GM18520 (cell line): Measurements from ENCODE around the gene VAV3.
"Not testable (repeated sequence)": the region's sequence is repeated elsewhere in the genome, so short reads cannot be mapped to it uniquely, and the experiment has no call there.

ENCODE experiments used
- ATAC-seq: cut with Tn5 transposase; IDR thresholded peaks from one replicate; pipeline ENCODE4 v1.9.1; 2021; ENCODE audit not compliant: unreplicated experiment

The VAV3 gene

DNA sequence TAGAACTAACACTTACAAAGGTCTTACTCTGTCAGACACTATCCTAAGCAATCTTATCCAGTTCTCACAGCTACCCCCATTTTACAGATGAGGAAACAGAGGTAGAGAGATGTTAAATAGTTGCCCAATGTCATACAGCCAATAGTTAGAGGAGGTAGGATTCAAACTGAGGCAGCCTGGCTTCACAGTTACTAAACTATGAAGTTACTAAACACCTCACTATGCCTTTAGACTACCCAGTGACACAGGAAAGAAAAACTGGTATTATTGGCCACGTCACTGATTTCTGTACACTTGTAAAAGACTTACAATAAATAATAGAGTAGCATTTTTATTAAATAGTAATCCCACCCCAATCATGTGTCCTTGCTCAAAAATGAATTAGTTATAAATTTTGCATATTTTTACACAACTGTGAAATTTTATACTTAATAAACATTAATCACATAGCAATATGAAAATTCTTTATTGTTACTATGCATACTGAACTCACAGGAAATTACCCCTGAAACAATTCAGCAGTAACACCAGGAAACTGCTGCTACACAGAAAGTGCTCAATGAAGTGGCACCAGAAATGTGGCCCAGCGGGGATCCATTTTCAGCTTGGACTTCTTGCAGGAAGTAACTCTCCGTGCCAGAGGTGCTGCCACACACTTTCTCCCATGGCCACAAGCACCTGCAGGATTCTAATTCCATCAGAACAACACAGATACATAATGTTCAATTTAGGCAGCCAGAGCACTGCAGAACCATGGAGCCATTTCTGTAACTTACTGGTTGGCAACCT lies 69.4 kb downstream of the VAV3 start:
- ATAC-seq: no peak

DNA sequence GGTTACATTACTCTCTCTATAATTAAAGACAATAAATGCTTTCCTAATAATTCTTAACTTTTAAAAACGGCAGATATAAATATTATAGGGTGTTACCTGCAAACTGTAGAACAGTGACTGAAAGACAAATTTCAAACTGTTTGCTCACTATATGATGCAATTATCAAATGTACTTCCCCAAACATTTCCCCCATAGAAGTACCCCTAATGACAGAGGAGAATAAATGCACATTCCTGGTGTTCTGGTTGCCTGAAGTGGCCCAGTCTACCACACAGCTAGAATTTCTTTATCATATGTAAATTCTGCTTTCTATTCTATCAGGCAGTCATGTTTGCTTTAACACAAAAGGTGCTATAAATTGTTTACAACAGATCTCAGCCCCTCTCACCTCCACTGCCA lies 70.4 kb downstream of the VAV3 start:
- no peak for ATAC-seq

DNA sequence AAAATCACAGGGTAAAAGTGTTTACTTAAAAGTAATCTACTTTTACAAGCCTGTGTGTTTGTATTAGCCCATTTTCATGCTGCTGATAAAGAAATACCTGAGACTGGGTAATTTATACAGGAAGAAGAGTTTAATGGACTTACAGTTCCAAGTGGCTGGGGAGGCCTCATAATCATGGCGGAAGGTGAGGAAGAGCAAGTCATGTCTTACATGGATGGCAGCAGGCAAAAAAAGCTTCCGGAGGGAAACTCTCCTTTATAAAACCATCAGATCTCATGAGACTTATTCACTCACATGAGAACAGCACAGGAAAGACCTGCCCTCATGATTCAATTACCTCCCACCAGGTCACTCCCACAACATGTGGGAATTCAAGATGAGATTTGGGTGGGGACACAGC lies 71.6 kb downstream of the VAV3 start:
- ATAC-seq: not testable (repeated sequence)

DNA sequence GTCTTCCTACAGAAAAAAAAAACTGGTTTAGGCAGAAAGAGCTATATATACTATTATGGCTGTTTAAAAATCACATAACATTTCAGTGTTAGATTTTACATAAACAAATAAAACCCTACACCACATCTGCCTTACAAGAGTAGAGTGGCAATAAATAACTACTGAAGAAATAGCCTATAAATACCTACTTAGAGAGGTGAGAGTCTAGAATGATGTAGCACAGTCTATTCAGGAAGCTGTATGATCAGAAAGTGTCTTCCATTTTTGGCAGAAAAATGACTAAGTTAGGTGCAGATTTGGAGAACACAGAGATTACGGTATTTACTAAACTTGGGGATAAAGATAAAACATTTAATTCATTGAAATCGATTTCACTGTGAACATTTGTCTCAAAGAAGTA lies 75.5 kb downstream of the VAV3 start:
- ATAC-seq: no peak

DNA sequence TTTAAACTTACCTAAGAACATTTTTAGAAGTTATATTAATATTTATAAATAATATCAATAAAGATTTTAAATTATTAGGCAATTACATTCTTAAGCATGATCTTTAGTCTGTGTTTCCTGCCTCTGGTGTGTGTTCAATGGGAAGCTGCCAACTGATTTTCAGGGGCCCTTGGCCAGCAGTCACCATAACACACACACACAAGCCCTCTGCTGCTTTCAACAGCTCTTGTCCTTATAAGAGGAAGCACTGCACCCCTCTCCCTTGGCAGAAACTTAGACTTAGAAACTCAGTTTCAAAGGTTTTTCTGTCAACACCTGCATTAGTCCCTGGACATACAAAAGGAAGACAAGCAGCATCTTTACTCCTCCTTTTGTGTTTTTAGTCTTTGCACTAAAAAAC lies 81.4 kb downstream of the VAV3 start:
- ATAC-seq: no peak

DNA sequence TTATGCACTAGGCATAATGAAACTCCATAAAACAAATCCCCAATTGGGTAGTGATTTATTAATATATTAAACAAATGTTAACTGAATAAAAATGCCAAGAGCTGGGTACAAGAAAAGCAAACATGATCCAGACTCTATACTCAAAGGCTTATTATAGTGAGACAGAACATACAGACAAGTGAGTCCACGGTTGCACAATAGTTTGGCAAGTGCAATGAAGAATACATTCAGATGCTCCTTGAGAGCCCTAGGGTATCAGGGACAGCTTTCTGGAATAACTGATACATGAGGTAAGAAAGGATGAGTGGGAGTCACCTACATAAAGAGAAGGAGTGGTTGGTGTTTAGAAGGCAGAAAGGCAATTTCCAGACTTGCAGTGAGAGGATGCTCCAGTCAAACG lies 85.1 kb downstream of the VAV3 start:
- no peak for ATAC-seq

DNA sequence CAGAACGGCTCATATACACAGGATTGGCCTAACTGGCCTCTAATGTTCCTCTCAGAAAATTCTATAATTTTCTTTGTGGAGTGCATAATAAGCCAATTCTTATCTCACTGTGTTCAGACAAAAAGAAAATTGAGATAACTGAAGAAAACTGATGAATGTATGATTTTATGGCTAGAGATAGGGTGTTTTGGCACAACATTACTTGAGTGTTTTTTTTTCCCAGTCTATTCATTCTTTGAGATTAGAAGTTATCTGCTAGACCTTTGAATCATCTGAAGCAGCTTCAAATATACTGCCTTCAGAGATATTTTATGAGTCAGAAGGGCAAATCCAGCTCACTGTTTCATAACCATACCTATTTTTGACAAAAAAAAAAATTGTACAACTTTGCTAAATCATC lies 85.6 kb downstream of the VAV3 start:
- ATAC-seq: no peak

DNA sequence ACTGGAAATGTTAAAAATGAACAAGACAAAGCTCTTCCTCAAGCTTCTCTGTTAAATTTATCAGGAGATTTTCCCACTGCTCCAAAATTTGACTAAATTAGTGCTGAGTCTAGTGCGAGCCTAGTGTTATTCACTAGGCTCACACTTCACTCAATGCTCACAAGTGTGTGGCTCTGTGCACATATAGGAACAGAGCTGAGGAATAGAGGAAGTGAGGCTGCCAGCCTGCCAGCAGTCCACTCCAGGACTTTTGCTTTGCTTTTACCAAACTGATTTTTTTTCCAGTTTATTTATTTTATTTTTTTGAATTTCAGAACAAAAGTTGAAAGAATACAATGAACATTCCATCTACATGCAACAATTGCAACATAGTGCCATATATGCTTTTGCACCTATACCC lies 87.2 kb downstream of the VAV3 start:
- no peak for ATAC-seq

DNA sequence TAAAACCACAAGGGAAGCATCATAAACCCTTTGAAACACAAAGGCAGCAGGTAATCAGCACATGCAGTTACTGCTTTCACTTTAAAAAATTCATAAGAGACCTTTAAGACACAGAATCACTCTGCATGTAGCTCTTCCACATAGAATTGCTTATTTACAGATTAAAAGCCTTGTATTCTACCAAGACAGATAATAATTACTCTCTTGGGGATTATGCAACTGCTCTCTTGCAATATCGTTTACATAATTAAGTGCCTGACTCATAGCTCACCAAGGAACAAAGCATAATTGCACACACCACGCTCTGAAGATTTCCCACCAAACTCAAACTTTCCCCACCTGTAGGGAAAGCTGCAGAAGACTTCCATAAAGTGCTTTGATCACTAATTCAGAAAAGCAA lies 87.9 kb downstream of the VAV3 start:
- no peak for ATAC-seq

DNA sequence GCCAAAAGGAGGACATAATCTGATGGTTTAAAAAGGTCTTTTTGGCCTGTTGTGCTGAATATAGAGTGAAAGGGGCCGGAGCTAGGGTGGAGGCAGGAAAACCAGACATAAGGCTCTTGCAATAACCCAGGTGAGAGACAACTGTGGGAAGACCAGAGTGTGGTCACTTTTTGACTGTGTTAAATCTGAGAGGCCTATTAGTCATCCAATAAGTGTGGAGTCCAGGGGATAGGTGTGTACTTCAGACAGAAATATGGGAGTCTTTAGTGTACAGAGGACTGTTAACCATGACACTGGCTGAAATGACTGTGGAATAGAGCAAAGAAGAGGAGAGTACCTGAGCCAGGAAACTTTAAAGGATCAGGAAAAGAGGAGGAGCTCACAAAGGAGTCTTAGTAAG lies 89.3 kb downstream of the VAV3 start:
- ATAC-seq: no peak

DNA sequence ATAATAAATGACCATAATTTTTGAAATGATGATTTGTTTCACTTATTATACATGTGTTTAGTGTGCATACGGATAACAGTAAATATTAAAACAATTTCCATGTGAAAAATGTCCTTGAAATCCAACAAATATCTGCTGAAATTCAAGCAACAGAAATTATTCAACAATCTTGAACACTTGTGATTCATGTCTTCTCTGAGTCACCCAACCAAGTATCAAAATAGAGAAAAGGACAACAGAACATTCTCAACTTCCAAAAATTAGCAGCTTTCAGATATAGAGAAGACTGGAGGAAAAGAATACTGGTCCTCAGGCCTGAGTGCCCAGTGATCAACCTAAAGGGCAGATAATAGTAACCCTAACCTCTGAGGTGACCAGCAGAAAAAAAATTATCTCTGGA lies 90.8 kb downstream of the VAV3 start:
- no peak for ATAC-seq

DNA sequence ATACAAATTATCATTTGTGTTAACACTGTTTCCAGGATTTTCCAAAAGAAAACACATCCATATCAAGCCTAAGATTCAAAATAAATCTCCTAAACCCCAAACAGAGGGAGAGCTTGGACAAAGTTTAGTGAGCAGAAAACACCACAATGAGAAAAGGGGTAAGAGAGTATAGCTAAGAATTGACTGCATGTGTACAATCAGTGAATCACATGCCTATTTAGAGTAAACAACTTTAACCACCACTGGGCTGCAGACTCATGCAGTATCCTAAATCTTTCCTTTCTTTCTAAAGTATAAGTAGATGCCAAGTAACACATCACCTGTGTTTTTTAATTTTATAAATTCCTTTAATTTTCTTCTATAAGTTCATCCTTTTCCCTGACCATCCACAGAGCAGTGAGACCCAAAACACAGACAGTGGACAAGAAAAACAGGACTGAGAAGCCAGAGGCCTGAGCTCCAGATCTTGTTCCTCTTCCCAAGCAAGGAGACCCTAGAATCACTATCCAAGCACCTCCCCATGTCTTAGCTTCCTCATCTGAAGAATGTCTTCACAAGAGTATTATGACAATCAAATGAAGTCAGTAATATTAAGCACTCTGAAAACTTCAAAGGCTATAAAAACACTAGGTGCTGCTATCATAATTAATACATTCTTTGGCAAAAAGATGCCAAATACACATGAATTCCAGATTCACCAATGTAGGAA lies 93.1 kb downstream of the VAV3 start:
- no peak for ATAC-seq

DNA sequence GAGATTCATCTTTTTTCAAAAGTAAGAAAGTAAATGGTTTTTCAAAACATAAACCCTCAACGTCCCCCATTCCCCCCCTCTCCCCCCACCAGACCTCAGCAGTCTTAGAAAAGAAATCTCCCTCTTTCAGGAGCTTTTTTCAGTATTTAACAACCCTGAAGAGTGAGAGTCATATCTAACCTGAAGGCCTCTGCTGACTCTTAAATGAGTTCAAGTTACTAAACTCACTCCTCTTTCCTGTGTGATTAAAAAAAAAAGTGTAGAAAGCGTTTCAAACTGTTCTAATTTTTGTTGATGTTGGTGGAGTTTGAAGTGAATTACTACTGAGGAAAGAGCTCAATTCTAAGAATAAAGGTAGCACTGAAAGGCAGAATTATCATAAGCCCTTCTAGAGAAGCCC lies 93.7 kb downstream of the VAV3 start:
- no peak for ATAC-seq

DNA sequence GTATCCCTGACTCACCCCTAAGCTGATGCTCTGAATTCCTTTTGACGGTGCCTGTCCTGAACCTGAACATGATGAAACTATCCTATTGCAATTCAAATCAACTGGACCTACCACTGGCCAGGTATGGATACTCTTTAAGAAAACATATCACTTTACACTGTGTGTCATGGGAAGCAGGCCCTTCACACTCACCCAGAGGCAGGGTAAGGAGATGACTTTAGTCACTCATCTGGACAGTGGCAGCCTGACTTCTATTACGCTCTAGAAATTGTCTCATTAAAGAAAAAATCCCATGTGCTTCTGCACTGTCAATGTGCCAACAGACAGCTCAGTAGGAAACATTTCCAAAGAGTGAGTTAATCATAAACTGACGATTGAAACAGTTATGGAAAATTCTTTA lies 94.3 kb downstream of the VAV3 start:
- no peak for ATAC-seq

DNA sequence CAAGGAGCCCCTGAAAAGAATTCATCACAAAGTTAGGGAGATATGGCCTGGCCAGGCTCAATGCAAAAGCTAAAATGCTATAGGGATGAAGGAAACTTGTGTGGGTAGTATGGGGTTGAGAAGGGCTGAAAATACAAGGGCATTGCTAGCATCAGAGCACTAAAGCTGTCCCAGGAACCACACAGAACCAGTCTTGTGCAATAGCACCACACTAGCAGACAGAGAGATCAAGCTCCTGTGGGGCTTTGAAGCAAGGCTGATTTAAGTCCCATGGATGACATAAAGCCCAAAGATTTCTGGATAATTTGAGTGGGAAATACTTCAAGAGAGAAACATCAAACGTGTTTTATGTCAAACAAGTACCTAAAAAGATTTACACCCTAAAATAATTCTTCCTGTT lies 97.1 kb downstream of the VAV3 start:
- ATAC-seq: no peak

DNA sequence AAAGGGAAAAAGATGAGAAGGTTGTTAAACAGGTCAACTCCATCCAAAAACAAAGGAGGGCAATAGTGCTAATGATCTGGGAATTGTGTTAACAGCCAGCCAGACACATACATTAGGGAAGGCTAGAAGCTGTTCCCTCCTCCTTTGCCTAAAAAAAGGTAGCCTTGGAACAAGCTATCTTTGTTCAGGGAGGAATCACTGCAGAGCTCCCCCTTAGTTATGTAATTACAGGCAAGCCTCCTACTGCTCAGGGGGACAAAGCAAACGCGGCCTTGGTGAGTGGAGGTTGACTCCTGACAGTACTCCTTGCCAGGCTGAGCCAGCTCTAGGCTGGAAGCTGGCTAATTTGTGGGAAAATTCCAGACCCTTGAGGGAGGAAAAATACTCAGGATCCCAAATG lies 97.6 kb downstream of the VAV3 start:
- no peak for ATAC-seq

DNA sequence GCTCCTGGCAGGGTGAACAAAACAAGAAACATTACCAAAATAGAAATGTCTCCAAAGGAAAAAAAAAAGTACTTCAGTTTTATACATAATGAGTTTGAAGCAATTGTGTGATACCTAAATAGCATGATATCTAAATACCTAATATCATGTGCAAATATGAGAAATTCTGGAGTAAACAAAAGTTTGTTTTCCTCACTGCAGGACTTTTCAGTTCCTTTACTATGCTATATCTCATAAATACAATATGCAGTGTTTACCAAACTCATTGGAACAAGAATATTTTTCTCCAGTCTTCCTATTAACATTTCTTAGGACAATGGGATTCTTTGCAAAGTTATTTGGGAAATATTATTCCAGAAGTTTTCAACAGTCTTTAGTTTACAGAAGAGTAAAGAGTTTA lies 98.1 kb downstream of the VAV3 start:
- ATAC-seq: no peak

DNA sequence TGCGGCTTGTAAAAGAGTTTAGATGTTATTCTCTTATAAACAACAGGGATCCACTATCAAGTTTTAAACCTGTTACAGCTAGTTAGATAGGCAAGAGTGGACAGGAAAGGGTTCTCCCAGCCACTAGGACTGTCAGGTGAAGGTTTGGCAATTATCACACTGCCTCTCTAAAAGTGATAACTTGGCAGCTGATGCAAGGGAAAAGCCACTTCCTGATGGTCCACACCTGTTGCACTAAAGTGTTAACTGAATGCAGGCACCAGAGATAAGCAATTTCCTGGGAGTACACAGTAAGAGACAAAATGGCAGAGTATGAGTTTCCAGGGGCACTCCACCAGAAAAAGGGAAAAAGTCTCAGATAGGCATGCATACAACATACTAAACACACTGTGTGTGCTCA lies 99.4 kb downstream of the VAV3 start:
- ATAC-seq: no peak

DNA sequence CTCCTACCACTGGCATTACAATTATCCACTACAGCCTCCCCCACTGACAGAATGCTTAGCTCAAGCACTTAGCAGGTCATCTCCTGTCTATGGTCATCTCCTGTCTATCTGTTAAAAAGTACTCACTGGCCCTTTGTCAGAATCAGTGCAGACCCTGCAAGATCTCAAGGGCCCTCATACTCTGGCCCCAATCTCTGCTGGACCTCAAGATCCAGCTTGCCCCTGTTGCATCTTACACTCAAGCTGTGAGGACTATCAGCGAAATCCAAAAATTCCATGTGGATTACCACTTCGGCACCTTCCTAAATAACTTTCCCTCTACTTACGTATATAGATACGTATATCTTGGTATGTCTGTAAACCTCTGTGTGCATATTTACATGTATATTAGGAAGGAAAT lies 101.6 kb downstream of the VAV3 start:
- ATAC-seq: no peak

DNA sequence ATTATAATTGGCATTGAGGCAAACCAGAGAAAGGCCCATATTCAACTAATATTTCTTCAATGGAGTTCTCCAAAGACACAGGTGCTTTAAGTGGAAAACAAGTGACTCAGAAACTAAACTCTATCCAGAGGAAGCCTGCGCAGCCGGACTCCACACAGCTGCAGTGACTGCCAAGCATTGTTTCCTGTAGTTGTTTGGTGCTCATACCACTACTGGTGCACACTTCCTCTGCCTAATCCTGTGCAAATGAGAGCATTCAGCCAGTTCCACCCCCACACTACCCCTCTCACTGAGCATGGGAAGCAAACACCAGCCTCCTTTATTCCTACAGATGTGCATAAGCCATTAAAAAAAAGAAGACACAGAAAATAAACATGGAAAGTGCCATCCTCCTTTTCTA lies 102.9 kb downstream of the VAV3 start:
- no peak for ATAC-seq

DNA sequence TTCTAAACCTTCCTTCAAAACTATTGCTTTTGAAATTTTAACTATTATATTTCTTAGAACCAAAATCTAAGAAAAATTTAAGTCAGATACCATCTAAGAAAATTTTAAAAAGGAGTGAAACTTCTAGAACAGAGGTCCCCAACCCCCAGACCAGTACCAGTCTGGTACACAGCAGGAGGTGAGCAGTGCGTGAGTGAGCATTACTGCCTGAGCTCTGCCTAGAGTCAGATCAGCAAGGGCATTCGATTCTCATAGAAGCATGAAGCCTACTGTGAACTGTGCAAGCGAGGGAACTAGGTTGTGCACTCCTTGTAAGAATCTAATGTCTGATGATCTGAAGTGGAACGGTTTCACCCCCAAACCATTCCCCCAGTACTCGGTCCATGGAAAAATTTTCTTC lies 106.7 kb downstream of the VAV3 start:
- no peak for ATAC-seq

DNA sequence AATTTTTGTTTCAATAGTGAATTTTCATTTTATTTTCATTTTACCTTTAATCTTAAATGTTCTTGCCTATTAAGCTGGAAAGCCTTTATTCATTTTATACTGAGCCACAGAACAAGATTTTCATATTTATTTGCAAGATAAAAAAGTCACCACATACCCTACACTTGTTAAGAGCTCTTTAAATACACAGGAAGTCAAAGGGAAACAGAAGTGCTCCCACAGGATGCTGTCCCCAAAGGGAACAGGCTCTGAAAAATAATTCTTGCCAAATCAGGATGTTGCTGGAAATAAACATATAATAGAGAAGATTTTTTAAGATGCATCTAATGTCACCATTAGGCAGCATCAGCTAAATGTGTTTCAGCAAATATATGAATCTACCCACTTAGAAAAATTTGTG lies 113.6 kb downstream of the VAV3 start:
- ATAC-seq: no peak
